Measurements from ENCODE around the gene ACSM3.

ACSM3 gene

GRCh38 chr16:20806168-20807050 is 42.6 kb downstream of the ACSM3 start, which contains the start of the genes ERI2 and REXO5:
TSS of gene ERI2 (minus strand) at chr16:20806472. CDS start at chr16:20806430, 42 bp downstream.
TSS of gene REXO5 (plus strand) at chr16:20806527. CDS start at chr16:20806954, 427 bp downstream.
- peak; percentile 90 for DNase-seq (ENCODE audit: low spot score)

GRCh38 chr16:20807862-20808261 is 44.0 kb downstream of the ACSM3 start:
- no peak for DNase-seq (ENCODE audit: low spot score)

DNA sequence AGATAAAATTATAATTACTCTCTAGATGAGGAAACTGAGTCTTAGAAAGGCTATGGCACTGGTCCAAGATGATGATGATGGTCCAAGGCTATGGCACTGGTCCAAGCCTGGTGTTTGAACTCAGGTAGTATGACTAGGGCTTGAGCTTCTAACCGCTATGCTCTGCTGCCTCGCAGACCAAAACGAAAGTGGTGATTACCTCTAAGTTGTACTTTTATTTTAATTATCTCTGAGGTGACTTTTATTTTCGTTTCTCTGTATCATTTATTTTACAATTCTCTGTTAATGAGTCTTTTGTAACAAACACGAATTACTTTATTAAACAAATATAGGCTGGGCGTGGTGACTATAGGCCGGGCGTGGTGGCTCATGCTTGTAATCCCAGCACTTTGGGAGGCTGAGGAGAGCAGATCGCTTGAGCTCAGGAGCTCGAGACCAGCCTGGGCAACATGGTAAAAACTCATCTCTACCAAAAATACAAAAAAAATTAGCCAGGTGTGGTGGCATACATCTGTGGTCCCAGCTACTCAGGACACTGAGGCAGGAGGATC is 48.1 kb downstream of the ACSM3 start:
- no peak for DNase-seq (ENCODE audit: low spot score)

- no peak for DNase-seq (ENCODE audit: low spot score)
Observed at GRCh38 chr16:20812510-20812909, 48.7 kb downstream of the ACSM3 start.

DNA sequence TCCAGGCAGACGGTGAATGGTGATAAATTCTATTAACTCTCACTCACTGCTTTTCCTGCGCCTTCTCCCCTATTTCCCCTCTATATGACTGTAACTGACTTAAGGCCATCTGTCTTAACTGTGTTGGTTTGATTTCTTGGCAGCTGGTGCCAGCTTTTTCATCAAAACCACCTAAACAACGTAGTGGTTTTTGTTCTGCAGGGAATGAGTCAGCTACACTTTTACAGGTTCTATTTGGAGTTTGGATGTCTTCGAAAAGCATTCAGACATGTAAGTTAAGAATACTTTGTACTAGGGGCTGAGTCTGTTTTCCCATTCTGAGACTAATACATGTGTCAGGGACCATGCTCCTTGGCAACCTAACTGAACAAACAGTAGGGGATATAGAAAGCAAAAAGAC is 51.0 kb downstream of the ACSM3 start:
- DNase-seq (ENCODE audit: low spot score), result no peak

- DNase-seq (ENCODE audit: low spot score), result no peak
Observed at GRCh38 chr16:20818929-20819585, 55.2 kb downstream of the ACSM3 start.

DNA sequence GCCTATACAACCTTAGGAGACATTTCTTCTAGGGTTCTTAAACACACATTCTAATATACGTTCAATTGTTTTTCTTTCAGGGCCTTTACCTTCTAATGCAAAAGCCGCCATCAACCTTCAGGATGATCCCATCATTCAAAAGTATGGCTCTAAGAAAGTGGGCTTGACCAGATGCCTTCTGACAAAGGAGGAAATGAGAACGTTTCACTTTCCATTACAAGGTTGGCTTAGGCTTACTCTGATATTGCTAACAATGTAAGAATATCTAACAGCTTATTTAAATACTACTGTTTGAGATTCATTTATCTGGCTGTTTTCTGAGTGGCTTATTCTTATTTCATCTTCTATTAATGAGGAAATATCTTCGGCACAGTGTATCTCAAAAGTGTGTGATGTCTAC is 57.9 kb downstream of the ACSM3 start:
- no peak for DNase-seq (ENCODE audit: low spot score)

DNA sequence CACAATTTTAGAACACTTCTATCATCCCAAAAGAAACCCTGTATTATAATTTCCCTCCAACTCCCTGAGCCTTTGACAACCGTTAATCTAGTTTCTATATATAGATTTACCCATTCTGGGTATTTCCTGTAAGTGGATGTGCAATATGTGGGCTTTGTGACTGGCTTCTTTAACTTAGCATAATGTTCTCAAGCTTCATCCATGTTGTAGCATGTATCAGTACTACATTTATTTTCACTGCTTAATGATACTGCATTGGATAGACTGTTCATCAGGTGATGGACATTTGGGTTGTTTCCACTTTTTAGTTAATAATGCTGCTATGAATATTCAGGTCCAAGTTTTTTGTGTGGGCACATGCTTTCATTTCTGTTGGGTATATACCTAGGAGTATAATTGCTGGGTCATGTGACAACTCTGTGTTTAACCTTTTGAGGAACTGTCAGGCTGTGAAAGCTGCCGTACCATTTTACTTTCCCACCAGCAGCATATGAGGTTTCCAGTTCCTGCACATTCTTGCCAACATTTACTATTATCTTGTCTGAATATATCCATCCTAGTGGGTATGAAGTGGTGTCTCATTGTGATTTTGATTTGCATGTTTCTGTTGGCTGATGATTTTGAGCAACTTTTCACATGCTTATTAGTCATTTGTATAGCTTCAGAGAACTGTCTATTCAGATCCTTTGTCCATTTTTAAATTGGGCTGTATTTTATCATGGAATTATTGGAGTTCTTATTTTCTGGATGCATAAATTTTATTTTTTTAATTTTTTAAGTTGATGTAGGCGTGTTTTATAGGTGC is 58.9 kb downstream of the ACSM3 start:
- DNase-seq (ENCODE audit: low spot score), result no peak

- DNase-seq (ENCODE audit: low spot score), result no peak
Observed at GRCh38 chr16:20826039-20826566, 62.3 kb downstream of the ACSM3 start.

- no peak for DNase-seq (ENCODE audit: low spot score)
Observed at GRCh38 chr16:20829536-20829935, 65.7 kb downstream of the ACSM3 start.

DNA sequence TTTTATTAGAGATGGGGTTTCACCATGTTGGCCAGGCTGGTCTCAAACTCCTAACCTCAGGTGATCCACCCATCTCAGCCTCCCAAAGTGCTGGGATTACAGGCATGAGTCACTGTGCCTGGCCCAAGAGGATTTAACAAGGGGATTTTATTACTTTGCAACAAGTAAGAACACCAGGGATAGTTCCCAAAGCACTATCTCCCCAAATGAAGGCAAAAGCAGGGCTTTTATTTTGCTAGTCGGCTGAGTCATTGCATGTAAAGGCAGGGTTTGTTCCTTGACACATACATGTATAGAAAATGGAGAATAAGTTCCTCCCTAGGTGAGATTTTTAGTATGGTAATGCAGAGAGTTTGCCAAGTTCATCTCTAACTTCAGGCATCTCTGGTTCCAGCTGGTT is 66.6 kb downstream of the ACSM3 start:
- no peak for DNase-seq (ENCODE audit: low spot score)

- DNase-seq (ENCODE audit: low spot score), result no peak
Observed at GRCh38 chr16:20833086-20833485, 69.3 kb downstream of the ACSM3 start.

GRCh38 chr16:20838240-20838639 is 74.4 kb downstream of the ACSM3 start:
- DNase-seq (ENCODE audit: low spot score), result no peak

DNA sequence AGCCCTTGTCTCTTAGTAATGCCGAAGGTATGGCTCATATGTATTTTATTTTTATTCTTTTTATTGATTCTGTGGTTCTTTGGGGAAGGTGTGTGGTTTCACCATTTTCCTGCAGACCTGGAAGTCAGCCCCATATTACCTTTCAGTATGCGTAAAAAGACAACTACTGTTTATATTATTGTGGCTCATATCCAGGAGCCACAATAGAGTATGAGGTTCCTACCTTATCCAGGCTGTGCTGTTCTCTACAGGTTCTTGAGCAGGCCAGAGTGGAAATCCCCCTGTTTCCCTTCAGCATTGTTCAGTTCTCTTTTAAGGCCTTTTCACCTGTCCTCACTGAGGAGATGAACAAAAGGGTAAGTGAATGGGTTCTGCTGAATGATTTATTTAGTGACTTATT is 75.7 kb downstream of the ACSM3 start:
- no peak for DNase-seq (ENCODE audit: low spot score)

DNA sequence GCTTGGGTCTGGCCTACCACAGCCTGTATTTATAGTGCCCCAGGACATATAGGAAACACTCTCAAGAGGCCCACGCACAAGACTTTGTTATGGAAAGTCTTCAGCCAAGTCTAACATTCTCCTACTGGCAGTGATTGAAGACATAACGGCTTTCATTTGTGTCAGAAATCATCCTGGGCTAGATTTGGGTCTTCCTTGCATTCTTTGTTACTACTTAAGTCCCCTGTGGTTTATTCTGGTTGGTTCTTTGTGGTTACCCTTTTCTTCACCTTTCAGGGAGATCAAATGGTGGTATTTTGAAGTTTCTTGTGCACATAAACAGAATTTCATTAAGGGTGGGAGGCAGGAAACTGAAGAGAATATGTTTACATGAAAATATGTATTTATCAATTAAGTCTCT is 80.2 kb downstream of the ACSM3 start:
- no peak for DNase-seq (ENCODE audit: low spot score)

GRCh38 chr16:20844588-20844987 is 80.8 kb downstream of the ACSM3 start:
- no peak for DNase-seq (ENCODE audit: low spot score)

DNA sequence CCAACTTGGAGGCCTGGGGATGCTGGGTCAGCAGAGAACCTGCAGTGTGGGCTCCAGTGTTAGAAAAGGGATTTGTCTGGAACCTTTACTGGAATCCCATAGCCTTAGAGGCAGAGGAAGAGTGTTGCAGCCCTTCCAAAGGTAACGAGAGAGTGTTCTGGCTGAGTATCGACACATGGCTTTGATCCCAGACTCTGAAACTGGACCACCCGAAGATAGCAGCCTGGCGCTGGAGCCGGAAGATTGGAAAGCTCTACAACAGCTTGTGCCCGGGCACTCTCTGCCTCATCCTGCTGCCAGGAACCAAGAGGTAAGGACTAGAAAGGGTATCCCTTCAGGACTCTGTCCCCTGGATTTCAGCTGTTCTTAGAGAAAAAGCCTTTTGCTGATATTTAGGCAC is 82.2 kb downstream of the ACSM3 start:
- no peak for DNase-seq (ENCODE audit: low spot score)

GRCh38 chr16:20846551-20846950 is 82.7 kb downstream of the ACSM3 start:
- DNase-seq (ENCODE audit: low spot score), result no peak
